HG03432 (cell line): ENCODE data around the gene NPRL2.

Experiments
- ATAC-seq: cut with Tn5 transposase; IDR thresholded peaks from one replicate; pipeline ENCODE4 v1.9.1; 2021; ENCODE audit warnings: mild to moderate bottlenecking, moderate library complexity; ENCODE audit not compliant: unreplicated experiment

Gene NPRL2

GRCh38 chr3:50327943-50328691 lies 22.5 kb downstream of the NPRL2 start, which contains the start of gene TUSC2:
TUSC2 (minus strand) TSS chr3:50328223; CDS start chr3:50328099, 124 bp downstream.
- peak; percentile 88 for ATAC-seq

GRCh38 chr3:50327129-50327528 lies 23.4 kb downstream of the NPRL2 start:
- no peak for ATAC-seq

- ATAC-seq: no peak
These were observed 24.4 kb downstream of the NPRL2 start for GRCh38 chr3:50326182-50326541.

GRCh38 chr3:50325497-50326181 lies 24.9 kb downstream of the NPRL2 start:
- no peak for ATAC-seq

GRCh38 chr3:50325113-50325480 lies 25.5 kb downstream of the NPRL2 start:
- ATAC-seq: no peak

GRCh38 chr3:50324351-50325112 lies 26.0 kb downstream of the NPRL2 start:
- ATAC-seq: no peak

GRCh38 chr3:50323614-50324199 lies 26.9 kb downstream of the NPRL2 start:
- ATAC-seq: no peak

GRCh38 chr3:50323092-50323600 lies 27.4 kb downstream of the NPRL2 start:
- no peak for ATAC-seq

GRCh38 chr3:50322386-50323091 lies 28.0 kb downstream of the NPRL2 start, which contains the start of gene HYAL2:
HYAL2 (minus strand) TSS chr3:50322745; CDS start chr3:50320489, 2,256 bp downstream.
- no peak for ATAC-seq

- no peak for ATAC-seq
These were observed 28.5 kb downstream of the NPRL2 start for GRCh38 chr3:50322115-50322385.

GRCh38 chr3:50321336-50322114 lies 29.1 kb downstream of the NPRL2 start:
- ATAC-seq: peak; percentile 84

GRCh38 chr3:50320853-50321335 lies 29.7 kb downstream of the NPRL2 start:
- ATAC-seq: peak; percentile 53

- no peak for ATAC-seq
These were observed 30.5 kb downstream of the NPRL2 start for GRCh38 chr3:50319894-50320625.

- no peak for ATAC-seq
These were observed 31.2 kb downstream of the NPRL2 start for GRCh38 chr3:50319181-50319893.

- ATAC-seq: no peak
These were observed 32.0 kb downstream of the NPRL2 start for GRCh38 chr3:50318615-50319014.

GRCh38 chr3:50318163-50318562 lies 32.4 kb downstream of the NPRL2 start:
- no peak for ATAC-seq

GRCh38 chr3:50317300-50317699 lies 33.3 kb downstream of the NPRL2 start:
- ATAC-seq: no peak

- ATAC-seq: no peak
These were observed 33.8 kb downstream of the NPRL2 start for GRCh38 chr3:50316657-50317242.
